Ramos (cell line): Measurements from ENCODE around the gene ZDHHC11.
"Not testable (repeated sequence)": the region's sequence is repeated elsewhere in the genome, so short reads cannot be mapped to it uniquely, and the experiment has no call there.

ENCODE experiments used
- in situ Hi-C: fragments of 300-500 bp; cut with MboI; formaldehyde crosslinking; loops from one replicate; pipeline ENCODE4 v1.14.3; 2022; ENCODE audit warnings: low sequenced_read_pairs; ENCODE audit not compliant: unreplicated experiment

ZDHHC11 gene

DNA sequence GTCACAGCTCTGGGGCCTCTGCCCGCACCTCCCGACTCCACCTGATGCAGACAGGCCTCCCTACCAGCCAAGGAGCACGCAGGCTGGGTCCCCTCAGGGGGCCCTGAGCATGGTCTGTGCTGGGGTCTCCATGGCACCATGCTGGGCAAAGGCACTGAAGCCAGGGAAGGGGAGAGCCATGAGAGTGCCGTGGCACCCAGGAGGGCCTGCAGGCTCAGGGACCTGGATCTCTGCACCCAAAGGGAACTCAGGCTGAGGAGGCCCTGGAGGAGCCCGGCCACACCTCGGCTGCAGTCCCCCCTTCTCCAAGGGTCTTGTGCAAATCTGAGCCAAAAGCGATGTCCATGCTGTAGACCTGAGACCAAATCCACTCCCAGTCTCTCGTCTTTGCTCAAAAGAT is 98.8 kb downstream of the ZDHHC11 start:
- in situ Hi-C loops, result not testable (repeated sequence)

DNA sequence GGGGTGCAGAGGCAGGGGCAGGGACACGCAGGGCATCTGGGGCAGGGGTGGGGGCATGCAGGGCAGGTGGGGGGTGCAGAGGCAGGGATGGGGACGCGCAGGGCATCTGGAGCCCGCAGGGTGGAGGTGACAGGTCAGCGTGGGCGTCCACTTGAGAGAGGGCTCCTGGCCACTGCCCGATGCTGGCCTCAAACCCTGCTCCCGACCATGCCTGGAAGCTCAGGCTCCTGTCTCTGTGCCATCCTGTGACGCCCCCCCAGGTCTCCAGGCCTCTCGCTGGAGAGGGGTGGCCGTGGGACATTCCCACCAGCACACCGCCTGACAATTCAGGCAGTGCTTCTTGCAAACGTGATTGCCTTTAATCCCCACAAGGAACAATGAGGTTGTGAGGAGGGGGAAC is 99.3 kb downstream of the ZDHHC11 start:
- in situ Hi-C loops, result no loop called here

DNA sequence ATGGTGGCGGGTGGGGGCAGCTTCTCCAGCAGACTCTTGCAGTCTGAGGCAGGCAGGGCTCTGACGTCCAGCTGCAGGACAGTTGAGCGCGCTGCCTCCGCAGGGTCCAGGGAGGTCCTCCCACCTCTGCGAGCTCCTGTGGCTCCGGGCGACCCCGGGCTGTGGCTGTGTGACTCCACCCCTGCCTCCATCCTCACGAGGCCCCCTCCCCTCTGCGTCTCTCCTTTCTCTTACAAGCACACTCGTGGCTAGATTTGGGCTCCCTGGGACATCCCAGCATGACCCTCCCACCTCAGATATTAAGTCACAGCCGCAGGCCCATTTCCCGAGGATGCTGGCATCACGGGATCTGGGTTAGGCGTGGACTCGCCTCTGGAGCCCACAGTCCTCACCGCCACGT is 100.6 kb downstream of the ZDHHC11 start:
- in situ Hi-C loops, result not testable (repeated sequence)

DNA sequence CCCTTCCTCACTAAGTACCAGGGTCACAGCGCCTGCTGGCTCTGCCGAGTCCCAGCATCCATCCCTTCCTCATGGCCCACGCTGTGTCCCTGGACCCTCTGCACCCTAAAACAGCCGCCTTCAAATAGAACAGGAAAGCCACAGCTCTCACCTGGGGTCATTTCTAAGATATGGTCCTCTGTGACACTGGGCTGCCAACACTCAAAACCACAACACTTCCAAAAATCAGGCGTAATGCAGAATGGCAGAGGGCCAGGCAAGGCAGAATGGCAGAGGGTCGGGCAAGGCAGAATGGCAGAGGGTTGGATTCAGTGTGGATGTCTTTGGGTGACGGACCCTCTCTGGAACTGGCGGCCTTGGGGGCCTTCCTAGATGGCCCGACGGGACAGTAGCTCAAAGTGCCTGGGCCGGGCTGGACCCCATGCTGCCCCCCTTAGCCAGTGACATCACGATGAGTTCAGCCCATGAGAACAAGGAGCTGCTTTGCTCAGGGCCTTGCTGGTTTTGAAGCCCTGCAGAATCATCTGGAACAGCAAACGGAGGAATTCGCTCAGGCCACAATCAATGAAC is 101.6 kb downstream of the ZDHHC11 start:
- in situ Hi-C loops, result no loop called here

DNA sequence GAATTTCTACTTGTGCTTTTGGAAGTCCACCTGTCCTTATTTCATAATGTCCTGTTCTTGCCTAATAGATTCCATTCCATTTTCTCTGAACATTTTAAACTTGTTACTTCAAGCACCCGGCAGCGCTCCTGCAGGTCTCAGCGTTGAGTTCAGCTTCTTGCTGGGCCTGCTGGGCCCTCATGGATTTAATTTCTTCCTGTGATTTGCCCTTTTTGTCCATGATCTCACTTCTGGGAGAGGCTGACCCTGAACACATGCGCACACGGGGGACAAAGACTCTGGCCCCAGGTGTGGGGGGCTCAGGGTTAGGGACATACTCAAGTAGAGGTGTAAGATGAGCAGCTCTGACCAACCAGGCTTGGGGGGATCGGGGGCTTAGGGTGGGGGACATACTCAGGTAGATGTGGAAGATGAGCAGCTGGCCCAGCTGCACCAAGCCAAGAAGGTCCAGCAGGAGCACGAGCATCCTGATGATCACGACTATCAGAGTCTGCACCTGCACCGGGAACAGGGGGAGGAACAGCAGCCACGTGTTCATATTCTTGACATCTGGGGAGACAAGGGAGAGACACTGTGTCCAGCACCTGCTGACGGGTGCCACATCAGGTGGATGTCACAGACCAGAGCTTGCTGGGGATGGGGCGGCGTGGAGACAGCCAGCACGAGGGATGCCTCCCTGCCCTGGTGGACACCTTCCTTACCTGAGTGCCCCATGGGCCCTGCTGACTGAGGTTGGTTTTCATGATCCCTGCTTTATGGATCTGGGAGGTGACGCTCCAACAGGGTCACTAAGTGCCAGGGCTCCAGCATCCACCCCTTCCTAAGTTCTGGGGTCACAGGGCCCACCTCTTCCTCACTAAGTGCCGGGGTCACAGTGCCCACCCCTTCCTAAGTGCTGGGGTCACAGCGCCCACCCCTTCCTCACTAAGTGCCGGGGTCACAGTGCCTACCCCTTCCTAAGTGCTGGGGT is 102.5 kb downstream of the ZDHHC11 start:
- in situ Hi-C loops, result not testable (repeated sequence)

DNA sequence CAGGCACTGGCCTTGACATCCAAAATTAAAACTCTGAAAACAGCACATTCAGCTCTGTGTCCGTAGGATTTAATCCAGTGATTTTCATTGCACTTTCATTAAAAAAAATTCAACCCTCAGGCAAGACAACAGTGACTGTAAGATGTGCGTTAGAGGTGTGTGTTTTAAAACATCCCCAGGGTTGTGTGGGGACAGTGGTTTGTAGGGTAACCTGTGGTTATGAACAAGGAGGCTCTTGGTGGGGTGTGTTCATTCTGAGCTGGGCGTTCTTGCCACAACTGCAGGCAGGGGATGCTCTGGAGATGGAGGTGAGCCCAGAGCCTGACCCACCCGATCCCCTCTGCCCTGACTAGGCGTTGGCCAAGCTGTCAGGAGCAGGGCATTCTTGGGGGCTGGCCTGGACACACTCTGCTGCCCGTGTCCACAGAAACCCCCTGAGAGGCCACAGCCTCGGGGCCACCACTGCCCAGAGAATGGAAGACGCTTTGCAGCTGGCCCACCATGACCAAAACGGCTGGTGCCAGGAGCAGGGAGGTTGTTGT is 103.4 kb downstream of the ZDHHC11 start:
- in situ Hi-C loops, result not testable (repeated sequence)

DNA sequence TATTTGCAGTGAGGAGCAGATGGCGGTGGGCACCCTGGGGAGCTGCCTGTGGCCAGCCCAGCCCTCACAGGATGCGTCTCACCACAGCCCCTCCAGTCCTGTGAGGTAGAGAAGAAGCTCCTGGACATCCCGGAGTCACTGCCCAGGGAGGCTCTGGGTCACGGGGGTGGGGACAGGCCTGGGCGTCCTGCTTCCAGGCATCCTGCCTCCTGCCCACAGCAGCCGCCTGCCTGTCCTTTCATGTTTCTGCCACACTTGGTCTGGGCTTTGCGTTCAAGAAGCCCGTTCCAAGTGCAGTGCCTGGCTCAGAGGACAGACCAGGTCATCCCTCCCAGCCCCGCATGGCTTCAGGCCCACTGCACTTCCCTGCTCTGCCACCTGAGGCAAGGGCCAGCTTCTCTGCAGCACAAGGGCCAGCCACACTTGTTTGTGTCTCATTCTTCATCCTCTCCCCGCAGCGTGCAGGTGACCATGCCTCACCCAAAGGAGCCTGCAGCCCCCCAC is 104.5 kb downstream of the ZDHHC11 start:
- in situ Hi-C loops, result no loop called here
